HG03432 (cell line): Measurements from ENCODE around the gene PDS5A.
"Not testable (repeated sequence)": the region's sequence is repeated elsewhere in the genome, so short reads cannot be mapped to it uniquely, and the experiment has no call there.

Experiments used
- ATAC-seq: cut with Tn5 transposase; IDR thresholded peaks from one replicate; pipeline ENCODE4 v1.9.1; 2021; ENCODE audit warnings: mild to moderate bottlenecking, moderate library complexity; ENCODE audit not compliant: unreplicated experiment

The PDS5A gene

GRCh38 chr4:39977489-39978377, at the start of gene PDS5A:
Gene PDS5A, minus strand, starts transcription at chr4:39977911. Its CDS starts 1,334 bp downstream, at chr4:39976577.
- ATAC-seq, result peak; percentile 83

GRCh38 chr4:40024049-40024448, 46.3 kb upstream of the PDS5A start:
- not testable (repeated sequence) for ATAC-seq

GRCh38 chr4:40021116-40021515, 43.4 kb upstream of the PDS5A start:
- not testable (repeated sequence) for ATAC-seq

GRCh38 chr4:40020221-40020620, 42.5 kb upstream of the PDS5A start:
- ATAC-seq, result no peak

GRCh38 chr4:40016007-40016406, 38.3 kb upstream of the PDS5A start:
- ATAC-seq, result no peak

GRCh38 chr4:40003986-40004385, 26.3 kb upstream of the PDS5A start:
- no peak for ATAC-seq

- ATAC-seq, result no peak
Observed at GRCh38 chr4:40000711-40001110, 23.0 kb upstream of the PDS5A start.

- no peak for ATAC-seq
Observed at GRCh38 chr4:39998659-39999345, 21.1 kb upstream of the PDS5A start.

- no peak for ATAC-seq
Observed at GRCh38 chr4:39996811-39997210, 19.1 kb upstream of the PDS5A start.

- no peak for ATAC-seq
Observed at GRCh38 chr4:39994406-39994805, 16.7 kb upstream of the PDS5A start.

- ATAC-seq, result not testable (repeated sequence)
Observed at GRCh38 chr4:39989381-39989780, 11.7 kb upstream of the PDS5A start.

- ATAC-seq, result no peak
Observed at GRCh38 chr4:39987485-39987884, 9.8 kb upstream of the PDS5A start.

GRCh38 chr4:39978904-39979303, 1.2 kb upstream of the PDS5A start:
- no peak for ATAC-seq

GRCh38 chr4:39978378-39978775, 666 bp upstream of the PDS5A start:
- no peak for ATAC-seq

- ATAC-seq, result peak; percentile 31
Observed at GRCh38 chr4:39976945-39977488, 694 bp downstream of the PDS5A start.

- peak; percentile 37 for ATAC-seq
Observed at GRCh38 chr4:39976141-39976944, 1.4 kb downstream of the PDS5A start.

GRCh38 chr4:39975488-39976089, 2.1 kb downstream of the PDS5A start:
- ATAC-seq, result no peak

- not testable (repeated sequence) for ATAC-seq
Observed at GRCh38 chr4:39973052-39973451, 4.7 kb downstream of the PDS5A start.

- ATAC-seq, result peak; percentile 83
Observed at GRCh38 chr4:39970671-39971640, 6.8 kb downstream of the PDS5A start.
